HL-60 (cell line): ENCODE data around the gene TAS2R41.

Experiments
- DNase-seq, 2 experiments: peaks; one replicate each; pipeline ENCODE4 v3.0.0-alpha.2; 2010 to 2020; ENCODE audit warnings: low read depth in 1 of 2, low spot score in 1 of 2
- H3K27ac ChIP-seq: fragments of 250-450 bp; sonication (Bioruptor Pico); replicated peaks from 2 replicates; pipeline ENCODE4 v1.5.1; 2020; ENCODE audit warnings: mild to moderate bottlenecking, moderate library complexity
- H3K27me3 ChIP-seq: fragments of 250-450 bp; sonication (Bioruptor Pico); 2 replicates; pipeline ENCODE4 v1.5.1; 2021; ENCODE audit warnings: mild to moderate bottlenecking, moderate library complexity; ENCODE audit not compliant: insufficient read depth, poor library complexity, severe bottlenecking
- H3K4me3 ChIP-seq: replicated peaks from 2 replicates; pipeline ENCODE4 v1.5.1; 2011; ENCODE audit warnings: mild to moderate bottlenecking, control low read depth, low read length; ENCODE audit not compliant: insufficient read depth
- CTCF ChIP-seq: IDR thresholded peaks from one replicate; pipeline ENCODE4 v1.5.1; 2011; ENCODE audit warnings: low read length, control low read depth, inconsistent platforms; ENCODE audit not compliant: insufficient read depth
- GABPA ChIP-seq: IDR thresholded peaks from 2 replicates; pipeline ENCODE4 v1.6.1; 2012; ENCODE audit warnings: low read depth
- POLR2AphosphoS5 ChIP-seq: IDR thresholded peaks from 2 replicates; pipeline ENCODE4 v1.6.1; 2012; ENCODE audit warnings: low read depth
- REST ChIP-seq: IDR thresholded peaks from 2 replicates; pipeline ENCODE4 v1.6.1; 2012; ENCODE audit warnings: low read depth; ENCODE audit not compliant: insufficient replicate concordance
- SPI1 ChIP-seq: IDR thresholded peaks from 2 replicates; pipeline ENCODE4 v1.6.1; 2012; ENCODE audit warnings: low read depth, mild to moderate bottlenecking, borderline replicate concordance

TAS2R41 gene

GRCh38 chr7:143505838-143506237, 28.2 kb downstream of the TAS2R41 start:
- Histone ChIP-seq H3K4me3 (no peak overlapping the region), H3K27ac (no peak overlapping the region), H3K27me3 (no peaks in the 10 kb centered on the region)
- DNase-seq, result no peak
- TF ChIP-seq SPI1 (no peak), GABPA (no peak), CTCF (no peak), REST (no peak), POLR2AphosphoS5 (no peak)

- DNase-seq, result no peak
- Histone ChIP-seq H3K27ac (no peak overlapping the region), H3K27me3 (no peaks in the 10 kb centered on the region), H3K4me3 (no peak overlapping the region)
- TF ChIP-seq SPI1, result no peak
- TF ChIP-seq CTCF, result no peak
- no peak for TF ChIP-seq REST
- no peak for TF ChIP-seq POLR2AphosphoS5
- no peak for TF ChIP-seq GABPA
Observed at GRCh38 chr7:143507094-143507518, 29.4 kb downstream of the TAS2R41 start.

GRCh38 chr7:143507534-143508055, 29.9 kb downstream of the TAS2R41 start:
- no peak for TF ChIP-seq REST
- TF ChIP-seq GABPA, result no peak

More at GRCh38 chr7:143507534-143508055, 29.9 kb downstream of the TAS2R41 start:
- no peak for DNase-seq
- Histone ChIP-seq H3K4me3 (no peak overlapping the region), H3K27me3 (no peaks in the 10 kb centered on the region), H3K27ac (no peak overlapping the region)
